Endodermal cell (in vitro differentiated cells): ENCODE results near the gene MAP3K20. TPM values are rescaled to one million over a fixed set of nuclear protein-coding genes. Genes with fewer than 3 reads are reported as not detected.
"Not testable (repeated sequence)": the region's sequence is repeated elsewhere in the genome, so short reads cannot be mapped to it uniquely, and the experiment has no call there.

ENCODE experiments used
- DNase-seq: peaks from one replicate; pipeline ENCODE4 v3.0.0-alpha.2; 2017
- H3K27ac ChIP-seq: 2 replicates; pipeline ENCODE4 v1.5.1; 2013; ENCODE audit warnings: mild to moderate bottlenecking, low read depth, low read length, moderate library complexity
- H3K27me3 ChIP-seq: 2 replicates; pipeline ENCODE4 v1.6.1; 2013; ENCODE audit warnings: mild to moderate bottlenecking, low read length, moderate library complexity; ENCODE audit not compliant: insufficient read depth, control insufficient read depth, poor library complexity, severe bottlenecking
- H3K36me3 ChIP-seq: 2 replicates; pipeline ENCODE4 v1.7.0; 2013; ENCODE audit warnings: mild to moderate bottlenecking, low read length, moderate library complexity; ENCODE audit not compliant: control insufficient read depth, insufficient read depth
- H3K4me1 ChIP-seq: one replicate; pipeline ENCODE4 v1.7.0; 2013; ENCODE audit warnings: low read length; ENCODE audit not compliant: control insufficient read depth, insufficient read depth
- H3K4me3 ChIP-seq: 2 replicates; pipeline ENCODE4 v1.5.1; 2013; ENCODE audit warnings: mild to moderate bottlenecking, low read length, moderate library complexity
- H3K9ac ChIP-seq: 2 replicates; pipeline ENCODE4 v1.6.1; 2013; ENCODE audit warnings: mild to moderate bottlenecking, low read length, moderate library complexity; ENCODE audit not compliant: poor library complexity, severe bottlenecking; ENCODE audit errors: extremely low read depth
- H3K9me3 ChIP-seq: 2 replicates; pipeline ENCODE4 v1.6.1; 2013; ENCODE audit warnings: mild to moderate bottlenecking, low read length, moderate library complexity; ENCODE audit not compliant: control insufficient read depth
- H3K27ac Mint-ChIP-seq: 2 replicates; pipeline ENCODE4 v1.8.0; 2020; ENCODE audit warnings: mixed read lengths
- H3K27me3 Mint-ChIP-seq: 2 replicates; pipeline ENCODE4 v1.8.0; 2021; ENCODE audit warnings: mild to moderate bottlenecking, mixed read lengths; ENCODE audit not compliant: insufficient read depth
- H3K36me3 Mint-ChIP-seq: 2 replicates; pipeline ENCODE4 v1.8.0; 2020; ENCODE audit warnings: low read depth, mixed read lengths
- H3K4me1 Mint-ChIP-seq: 2 replicates; pipeline ENCODE4 v1.8.0; 2020; ENCODE audit warnings: mixed read lengths
- H3K4me3 Mint-ChIP-seq: 2 replicates; pipeline ENCODE4 v1.8.0; 2020; ENCODE audit warnings: mild to moderate bottlenecking, moderate library complexity, mixed read lengths
- H3K9me3 Mint-ChIP-seq: 2 replicates; pipeline ENCODE4 v1.8.0; 2020; ENCODE audit warnings: mild to moderate bottlenecking, mixed read lengths
- WGBS, 2 experiments: methylation state at CpG; one replicate each; pipeline versions ENCODE4 v1.1.5 to v1.1.7; 2013; ENCODE audit warnings: missing lambda C conversion rate in 2 of 2, mixed read lengths in 1 of 2; ENCODE audit not compliant: insufficient coverage in 1 of 2, insufficient read length in 1 of 2; 5-methylcytosine and 5-hydroxymethylcytosine counted together
- total RNA-seq, 2 donors: library from RNA; stranded (reverse); fragmentation: NEBNext Ultra II Directional in 1 of 2; extraction: Animal tissue kit (Norgen Biotek cat#: 25700) in 1 of 2; gene quantifications; 2 replicates in 1 of 2; 3 replicates in 1 of 2; pipeline ENCODE4 v1.2.1, GENCODE V29; 2021
- TF ChIP-seq, protein P1 (sequence below): fragments of 200-600 bp; sonication (generic); conservative IDR thresholded peaks from 2 replicates; pipeline ENCODE4 v1.5.0; 2021; ENCODE audit warnings: antibody characterized with exemption, mild to moderate bottlenecking

The MAP3K20 gene
- total RNA-seq, 2 donors from 2014 or later: 29.4 to 29.9 TPM

DNA sequence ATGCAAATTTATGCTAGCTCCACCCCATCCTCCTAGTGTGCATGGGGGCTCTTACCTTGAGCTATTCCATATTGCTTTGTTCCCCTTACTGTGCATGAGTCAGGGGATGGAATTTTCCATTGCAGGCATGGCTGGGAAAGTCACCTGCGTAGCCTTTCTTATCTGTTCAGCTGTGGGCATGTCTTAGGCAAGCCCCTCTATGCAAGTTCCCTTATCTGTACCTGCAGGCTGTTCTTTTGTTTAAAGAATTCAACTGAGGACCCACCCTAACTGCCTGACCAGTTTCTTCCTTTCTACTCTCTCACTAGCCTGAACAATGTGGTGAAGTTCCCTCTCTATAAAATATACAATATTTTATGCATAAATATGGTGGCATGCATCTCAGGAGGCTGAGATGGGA, 224.8 kb downstream of the MAP3K20 start:
- Mint-ChIP-seq H3K27ac (no peak overlapping the region), H3K9me3 (peaks cover 89% of the 10 kb centered on the region)

GRCh38 chr2:173301549-173301948, 225.9 kb downstream of the MAP3K20 start:
- not testable (repeated sequence) for H3K4me3 Mint-ChIP-seq
- 97 to 100% methylated on average over 1 to 4 of the region's 4 CpGs for WGBS, 2 experiments

More for the DNA sequence above, 224.8 kb downstream of the MAP3K20 start:
- peaks cover 81% of the 10 kb centered on the region for H3K9me3 ChIP-seq
- H3K27me3 Mint-ChIP-seq: no peaks in the 10 kb centered on the region
- H3K36me3 Mint-ChIP-seq: peaks cover 22% of the 10 kb centered on the region
- no peaks in the 10 kb centered on the region for H3K36me3 ChIP-seq
- H3K4me1 ChIP-seq: no peaks in the 10 kb centered on the region
- H3K27ac ChIP-seq: no peak overlapping the region
- H3K9ac ChIP-seq: no peak overlapping the region
- no peak overlapping the region for H3K4me3 Mint-ChIP-seq
- H3K4me1 Mint-ChIP-seq: peaks cover 9% of the 10 kb centered on the region
- WGBS, 2 experiments: 80 to 97% methylated on average over 1 of the region's 1 CpG
- no peak for DNase-seq
- no peaks in the 10 kb centered on the region for H3K27me3 ChIP-seq
- TF ChIP-seq, protein P1, sequence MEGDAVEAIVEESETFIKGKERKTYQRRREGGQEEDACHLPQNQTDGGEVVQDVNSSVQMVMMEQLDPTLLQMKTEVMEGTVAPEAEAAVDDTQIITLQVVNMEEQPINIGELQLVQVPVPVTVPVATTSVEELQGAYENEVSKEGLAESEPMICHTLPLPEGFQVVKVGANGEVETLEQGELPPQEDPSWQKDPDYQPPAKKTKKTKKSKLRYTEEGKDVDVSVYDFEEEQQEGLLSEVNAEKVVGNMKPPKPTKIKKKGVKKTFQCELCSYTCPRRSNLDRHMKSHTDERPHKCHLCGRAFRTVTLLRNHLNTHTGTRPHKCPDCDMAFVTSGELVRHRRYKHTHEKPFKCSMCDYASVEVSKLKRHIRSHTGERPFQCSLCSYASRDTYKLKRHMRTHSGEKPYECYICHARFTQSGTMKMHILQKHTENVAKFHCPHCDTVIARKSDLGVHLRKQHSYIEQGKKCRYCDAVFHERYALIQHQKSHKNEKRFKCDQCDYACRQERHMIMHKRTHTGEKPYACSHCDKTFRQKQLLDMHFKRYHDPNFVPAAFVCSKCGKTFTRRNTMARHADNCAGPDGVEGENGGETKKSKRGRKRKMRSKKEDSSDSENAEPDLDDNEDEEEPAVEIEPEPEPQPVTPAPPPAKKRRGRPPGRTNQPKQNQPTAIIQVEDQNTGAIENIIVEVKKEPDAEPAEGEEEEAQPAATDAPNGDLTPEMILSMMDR: no peak
- H3K4me3 ChIP-seq: peak overlapping the region; percentile 47

DNA sequence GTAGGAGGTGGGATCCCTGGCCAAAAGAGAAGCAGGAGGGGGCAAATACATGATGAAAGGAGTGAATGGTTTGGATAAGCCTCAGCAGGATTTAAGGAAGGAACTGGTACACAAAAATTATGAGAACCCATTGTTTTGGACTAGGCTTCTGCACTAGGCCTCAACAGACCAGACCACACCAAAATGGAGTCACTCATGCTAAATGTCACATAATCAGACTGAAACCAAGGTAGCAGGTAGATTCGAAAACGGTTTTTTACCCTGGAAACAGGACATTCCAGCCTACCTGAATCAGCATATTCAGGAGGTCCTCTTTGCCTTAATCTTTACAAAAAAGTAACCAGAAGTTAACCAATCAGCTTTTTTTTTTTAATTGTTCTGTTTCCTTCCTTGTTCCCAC, 229.7 kb downstream of the MAP3K20 start:
- H3K9ac ChIP-seq: no peak overlapping the region
- TF ChIP-seq, protein P1: no peak
- WGBS, 2 experiments: 92% methylated on average over 2 of the region's 2 CpGs
- peaks cover 63% of the 10 kb centered on the region for H3K9me3 Mint-ChIP-seq
- no peaks in the 10 kb centered on the region for H3K36me3 ChIP-seq
- no peaks in the 10 kb centered on the region for H3K4me1 ChIP-seq
- no peaks in the 10 kb centered on the region for H3K27me3 ChIP-seq
- peaks cover 4% of the 10 kb centered on the region for H3K36me3 Mint-ChIP-seq
- H3K4me3 ChIP-seq: peak overlapping the region; percentile 28
- H3K4me1 Mint-ChIP-seq: peaks cover 21% of the 10 kb centered on the region
- no peak overlapping the region for H3K4me3 Mint-ChIP-seq
- DNase-seq: no peak
- peaks cover 64% of the 10 kb centered on the region for H3K9me3 ChIP-seq
- no peak overlapping the region for H3K27ac ChIP-seq
- H3K27ac Mint-ChIP-seq: no peak overlapping the region
- H3K27me3 Mint-ChIP-seq: no peaks in the 10 kb centered on the region

More at GRCh38 chr2:173301549-173301948, 225.9 kb downstream of the MAP3K20 start:
- H3K9ac ChIP-seq, H3K27ac Mint-ChIP-seq, H3K27me3 Mint-ChIP-seq, H3K27ac ChIP-seq, DNase-seq, H3K4me1 ChIP-seq, H3K27me3 ChIP-seq, H3K36me3 ChIP-seq: not testable (repeated sequence)
- Histone ChIP-seq H3K9me3 (peaks cover 79% of the 10 kb centered on the region), H3K4me3 (peak overlapping the region; percentile 47)
- Mint-ChIP-seq H3K36me3 (peaks cover 17% of the 10 kb centered on the region), H3K4me1 (peaks cover 15% of the 10 kb centered on the region), H3K9me3 (peaks cover 78% of the 10 kb centered on the region)

DNA sequence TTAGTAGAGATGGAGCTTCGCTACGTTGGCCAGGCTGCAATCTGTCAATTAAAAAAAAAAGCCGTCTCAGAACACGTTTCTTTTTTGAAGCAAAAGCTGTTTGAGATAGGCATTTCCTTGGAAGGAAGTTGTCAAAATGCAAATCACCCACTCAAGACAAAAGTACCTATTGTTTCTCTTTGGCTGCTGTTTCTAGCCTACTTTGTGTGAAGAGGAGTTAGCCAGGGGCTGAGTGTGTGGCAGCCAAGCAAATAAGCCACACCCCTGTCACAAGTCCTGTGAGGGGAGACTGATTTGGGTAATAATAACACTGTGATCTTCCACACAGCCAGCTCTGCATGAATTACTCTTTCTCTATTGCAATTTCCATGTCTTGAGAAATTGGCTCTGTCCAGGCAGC, 231.6 kb downstream of the MAP3K20 start:
- H3K27me3 ChIP-seq: no peaks in the 10 kb centered on the region
- peaks cover 45% of the 10 kb centered on the region for H3K9me3 ChIP-seq
- TF ChIP-seq, protein P1: no peak
- H3K9me3 Mint-ChIP-seq: peaks cover 44% of the 10 kb centered on the region
- no peak overlapping the region for H3K4me3 Mint-ChIP-seq
- H3K36me3 Mint-ChIP-seq: peaks cover 4% of the 10 kb centered on the region
- H3K4me3 ChIP-seq: no peak overlapping the region
- no peaks in the 10 kb centered on the region for H3K36me3 ChIP-seq
- no peak overlapping the region for H3K27ac Mint-ChIP-seq
- WGBS, 2 experiments: 65 to 67% methylated on average over 4 of the region's 4 CpGs
- no peak for DNase-seq
- no peaks in the 10 kb centered on the region for H3K27me3 Mint-ChIP-seq
- H3K27ac ChIP-seq: no peak overlapping the region
- no peak overlapping the region for H3K9ac ChIP-seq
- peaks cover 21% of the 10 kb centered on the region for H3K4me1 Mint-ChIP-seq
- H3K4me1 ChIP-seq: no peaks in the 10 kb centered on the region

GRCh38 chr2:173309370-173309769, 233.7 kb downstream of the MAP3K20 start:
- not testable (repeated sequence) for H3K36me3 ChIP-seq, H3K27ac Mint-ChIP-seq, H3K9ac ChIP-seq, H3K36me3 Mint-ChIP-seq, H3K27me3 Mint-ChIP-seq, H3K4me1 ChIP-seq, H3K4me3 Mint-ChIP-seq, DNase-seq, H3K27ac ChIP-seq, H3K27me3 ChIP-seq, H3K4me3 ChIP-seq
- peaks cover 37% of the 10 kb centered on the region for H3K9me3 ChIP-seq
- Mint-ChIP-seq H3K4me1 (peaks cover 16% of the 10 kb centered on the region), H3K9me3 (peaks cover 26% of the 10 kb centered on the region)
- 86% methylated on average over 5 of the region's 5 CpGs; no CpG with 5 or more reads in 1 of the 2 experiments for WGBS, 2 experiments
